HFF-Myc (cell line): ENCODE measurements around the gene TMEM35A.
"Not testable (repeated sequence)": the region's sequence is repeated elsewhere in the genome, so short reads cannot be mapped to it uniquely, and the experiment has no call there.

Experiments
- DNase-seq: peaks from one replicate; pipeline ENCODE4 v3.0.0-alpha.2; 2011; ENCODE audit warnings: low read depth; ENCODE audit errors: extremely low read depth
- H3K4me3 ChIP-seq: replicated peaks from 2 replicates; pipeline ENCODE4 v1.5.1; 2011; ENCODE audit warnings: low read depth, mild to moderate bottlenecking, control low read depth, low read length
- TF ChIP-seq, protein P1 (sequence below): IDR thresholded peaks from 2 replicates; pipeline ENCODE4 v1.5.1; 2012; ENCODE audit warnings: mild to moderate bottlenecking, low read depth, low read length, control low read depth; ENCODE audit errors: missing control alignments

TMEM35A gene, protein sequence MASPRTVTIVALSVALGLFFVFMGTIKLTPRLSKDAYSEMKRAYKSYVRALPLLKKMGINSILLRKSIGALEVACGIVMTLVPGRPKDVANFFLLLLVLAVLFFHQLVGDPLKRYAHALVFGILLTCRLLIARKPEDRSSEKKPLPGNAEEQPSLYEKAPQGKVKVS

DNA sequence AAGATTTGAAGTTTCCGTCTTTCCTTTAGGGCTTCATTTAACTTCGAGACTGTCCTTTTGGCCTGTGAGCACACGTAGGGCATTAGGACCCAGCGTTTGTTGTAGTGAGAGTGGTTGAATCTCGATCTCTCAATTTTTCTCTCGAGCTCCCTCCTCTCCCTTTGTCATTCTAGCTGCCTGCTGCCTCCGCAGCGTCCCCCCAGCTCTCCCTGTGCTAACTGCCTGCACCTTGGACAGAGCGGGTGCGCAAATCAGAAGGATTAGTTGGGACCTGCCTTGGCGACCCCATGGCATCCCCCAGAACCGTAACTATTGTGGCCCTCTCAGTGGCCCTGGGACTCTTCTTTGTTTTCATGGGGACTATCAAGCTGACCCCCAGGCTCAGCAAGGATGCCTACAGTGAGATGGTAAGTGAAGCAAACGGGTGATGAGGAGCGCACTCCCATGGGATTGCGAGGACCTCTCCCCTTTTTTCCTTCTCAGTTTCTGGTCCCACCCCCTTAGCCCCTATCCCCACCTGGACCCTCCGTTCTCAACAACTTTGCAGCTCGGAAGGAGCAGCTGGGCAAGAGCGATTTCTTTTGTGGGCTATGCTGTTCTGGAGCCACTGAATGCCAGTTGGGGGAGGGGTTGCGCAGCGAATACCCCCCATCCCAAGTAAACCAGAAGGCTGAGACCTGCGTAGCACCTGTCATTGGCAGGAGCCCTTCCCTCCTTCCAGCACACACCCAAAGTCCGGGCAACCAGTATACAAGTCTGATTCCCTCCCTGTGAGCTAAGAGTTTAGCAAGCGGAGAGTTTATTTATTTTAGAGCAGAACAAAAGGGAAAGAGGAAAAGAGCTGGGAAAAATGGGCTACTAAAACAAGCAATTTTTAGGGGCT is at the start of gene TMEM35A:
TSS of gene TMEM35A (plus strand) at position 164 of the 883 bp plus-strand sequence. CDS start at position 288, 124 bp downstream.
- no peak for DNase-seq
- TF ChIP-seq, protein P1, sequence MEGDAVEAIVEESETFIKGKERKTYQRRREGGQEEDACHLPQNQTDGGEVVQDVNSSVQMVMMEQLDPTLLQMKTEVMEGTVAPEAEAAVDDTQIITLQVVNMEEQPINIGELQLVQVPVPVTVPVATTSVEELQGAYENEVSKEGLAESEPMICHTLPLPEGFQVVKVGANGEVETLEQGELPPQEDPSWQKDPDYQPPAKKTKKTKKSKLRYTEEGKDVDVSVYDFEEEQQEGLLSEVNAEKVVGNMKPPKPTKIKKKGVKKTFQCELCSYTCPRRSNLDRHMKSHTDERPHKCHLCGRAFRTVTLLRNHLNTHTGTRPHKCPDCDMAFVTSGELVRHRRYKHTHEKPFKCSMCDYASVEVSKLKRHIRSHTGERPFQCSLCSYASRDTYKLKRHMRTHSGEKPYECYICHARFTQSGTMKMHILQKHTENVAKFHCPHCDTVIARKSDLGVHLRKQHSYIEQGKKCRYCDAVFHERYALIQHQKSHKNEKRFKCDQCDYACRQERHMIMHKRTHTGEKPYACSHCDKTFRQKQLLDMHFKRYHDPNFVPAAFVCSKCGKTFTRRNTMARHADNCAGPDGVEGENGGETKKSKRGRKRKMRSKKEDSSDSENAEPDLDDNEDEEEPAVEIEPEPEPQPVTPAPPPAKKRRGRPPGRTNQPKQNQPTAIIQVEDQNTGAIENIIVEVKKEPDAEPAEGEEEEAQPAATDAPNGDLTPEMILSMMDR, result no peak
- H3K4me3 ChIP-seq, result peak within 1 kb of the TSS; percentile 43

GRCh38 chrX:101029665-101030064 is 49.0 kb upstream of the TMEM35A start:
- TF ChIP-seq, protein P1, result no peak
- no peak overlapping the region for H3K4me3 ChIP-seq
- no peak for DNase-seq

DNA sequence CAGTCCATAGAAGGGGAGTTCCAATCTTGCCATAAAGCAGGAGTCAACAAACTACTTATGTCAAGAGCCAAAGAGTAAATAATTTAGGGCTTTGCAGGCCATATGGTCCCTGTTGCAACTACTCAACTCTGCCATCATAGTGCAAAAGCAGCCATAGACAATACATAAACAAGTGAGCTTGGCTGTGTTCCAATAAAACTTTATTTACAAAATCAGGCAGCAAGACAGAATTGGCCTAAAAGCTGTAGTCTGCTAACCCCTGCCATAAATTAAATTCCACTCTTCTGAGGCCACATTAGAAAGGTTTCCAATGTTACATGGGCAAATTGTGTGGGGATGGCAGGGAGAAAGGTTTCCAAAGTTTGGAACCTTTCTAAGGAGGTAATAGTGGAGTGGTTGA is 41.4 kb upstream of the TMEM35A start:
- H3K4me3 ChIP-seq, result no peak overlapping the region
- TF ChIP-seq, protein P1, result no peak
- DNase-seq, result no peak

DNA sequence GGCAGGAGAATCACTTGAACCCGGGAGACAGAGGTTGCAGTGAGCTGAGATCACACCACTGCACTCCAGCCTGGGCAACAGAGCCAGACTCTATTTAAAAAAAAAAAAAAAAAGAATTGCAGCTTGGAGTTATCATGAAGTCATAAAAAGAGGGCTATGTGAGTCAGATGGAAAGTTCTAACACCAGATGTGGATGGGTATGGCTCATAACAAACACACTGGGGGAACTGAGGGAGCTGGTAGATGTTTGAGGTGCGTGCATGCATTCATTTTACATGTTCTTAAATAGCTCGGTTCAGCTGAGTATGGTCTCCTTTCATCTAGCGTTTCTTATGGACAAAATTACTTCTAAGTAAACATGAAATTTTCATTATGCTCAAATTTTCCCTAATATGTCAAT is 38.5 kb upstream of the TMEM35A start:
- TF ChIP-seq, protein P1, result no peak

GRCh38 chrX:101051153-101051548 is 27.5 kb upstream of the TMEM35A start:
- TF ChIP-seq, protein P1, result no peak
- peak overlapping the region; percentile 56 for H3K4me3 ChIP-seq
- DNase-seq, result no peak

More for the DNA sequence above, 38.5 kb upstream of the TMEM35A start:
- H3K4me3 ChIP-seq, result no peak overlapping the region
- no peak for DNase-seq

DNA sequence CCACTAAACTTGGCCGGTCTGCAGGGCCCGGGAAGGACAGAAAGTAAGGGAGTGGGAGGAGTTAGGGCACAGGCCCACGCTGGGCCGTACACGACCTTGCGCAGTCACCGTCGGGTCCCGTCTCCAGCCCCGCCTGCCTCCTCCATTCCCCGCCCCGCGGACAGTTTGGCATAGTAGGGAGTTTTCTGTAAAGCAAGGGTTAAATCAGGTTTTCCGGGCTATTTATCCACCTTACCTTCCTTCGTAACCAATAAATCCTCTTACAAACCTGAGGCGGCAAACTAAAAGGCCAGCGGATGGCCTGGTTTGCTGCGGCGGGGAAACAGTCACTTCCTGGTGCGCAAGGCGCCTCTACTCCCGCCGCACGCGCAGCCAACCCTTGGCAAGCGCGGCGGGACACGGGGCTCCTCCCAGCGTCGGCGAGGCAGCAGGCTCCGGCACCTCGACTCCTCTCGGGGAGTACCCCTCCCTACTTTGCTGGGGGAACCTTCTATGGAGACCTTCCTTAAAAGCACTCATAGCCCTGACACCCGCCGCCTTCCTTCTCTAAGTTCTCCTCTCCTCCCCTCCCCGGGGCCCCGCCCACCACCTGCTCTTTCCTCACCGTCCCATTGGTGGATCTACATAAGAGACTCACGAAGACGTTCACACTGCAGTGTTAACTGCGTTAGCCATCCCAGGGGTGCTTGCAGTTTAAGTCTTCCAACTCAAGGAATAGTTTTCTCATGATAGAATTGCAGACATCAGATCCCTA is 27.0 kb upstream of the TMEM35A start, which contains the start of gene TRMT2B:
TSS of gene TRMT2B (minus strand) at position 563 of the 754 bp plus-strand sequence. CDS start 9,822 bp downstream, outside the sequence.
- DNase-seq, result peak; percentile 20
- TF ChIP-seq, protein P1, result no peak
- peak within 1 kb of the TSS; percentile 56 for H3K4me3 ChIP-seq

DNA sequence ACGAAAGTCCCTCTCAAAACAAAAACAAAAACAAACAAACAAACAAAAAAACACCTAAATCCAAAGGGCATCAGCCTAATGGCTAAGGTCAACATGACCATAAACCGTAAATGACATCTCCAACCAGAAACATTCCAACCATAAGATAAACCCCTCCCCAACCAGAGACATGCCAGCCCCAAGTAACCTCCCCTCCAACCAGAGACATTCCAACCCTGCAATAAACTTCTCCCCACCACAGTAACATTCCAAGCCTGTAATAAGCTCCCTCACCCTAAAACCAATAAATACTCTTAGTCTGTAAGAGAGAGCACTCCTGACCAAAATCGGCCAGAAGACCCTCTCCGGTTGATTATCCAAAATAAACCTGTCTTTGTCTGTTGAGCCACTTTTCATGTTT is 22.1 kb upstream of the TMEM35A start:
- not testable (repeated sequence) for DNase-seq, H3K4me3 ChIP-seq
